GM18868 (cell line): ENCODE results near the gene ZNF525.
A peak's percentile ranks its signal among the peaks of the same experiment; 100 is the strongest.
"Not testable (repeated sequence)": the region's sequence is repeated elsewhere in the genome, so short reads cannot be mapped to it uniquely, and the experiment has no call there.

Experiments used
- ATAC-seq: cut with Tn5 transposase; IDR thresholded peaks from one replicate; pipeline ENCODE4 v1.9.1; 2021; ENCODE audit warnings: mild to moderate bottlenecking, moderate library complexity; ENCODE audit not compliant: unreplicated experiment

Gene ZNF525

GRCh38 chr19:53394974-53395839 is 29.7 kb downstream of the ZNF525 start, which contains the start of gene ZNF765:
TSS of gene ZNF765 (plus strand) at chr19:53395149. CDS start at chr19:53398016, 2,867 bp downstream.
- peak; percentile 92 for ATAC-seq

DNA sequence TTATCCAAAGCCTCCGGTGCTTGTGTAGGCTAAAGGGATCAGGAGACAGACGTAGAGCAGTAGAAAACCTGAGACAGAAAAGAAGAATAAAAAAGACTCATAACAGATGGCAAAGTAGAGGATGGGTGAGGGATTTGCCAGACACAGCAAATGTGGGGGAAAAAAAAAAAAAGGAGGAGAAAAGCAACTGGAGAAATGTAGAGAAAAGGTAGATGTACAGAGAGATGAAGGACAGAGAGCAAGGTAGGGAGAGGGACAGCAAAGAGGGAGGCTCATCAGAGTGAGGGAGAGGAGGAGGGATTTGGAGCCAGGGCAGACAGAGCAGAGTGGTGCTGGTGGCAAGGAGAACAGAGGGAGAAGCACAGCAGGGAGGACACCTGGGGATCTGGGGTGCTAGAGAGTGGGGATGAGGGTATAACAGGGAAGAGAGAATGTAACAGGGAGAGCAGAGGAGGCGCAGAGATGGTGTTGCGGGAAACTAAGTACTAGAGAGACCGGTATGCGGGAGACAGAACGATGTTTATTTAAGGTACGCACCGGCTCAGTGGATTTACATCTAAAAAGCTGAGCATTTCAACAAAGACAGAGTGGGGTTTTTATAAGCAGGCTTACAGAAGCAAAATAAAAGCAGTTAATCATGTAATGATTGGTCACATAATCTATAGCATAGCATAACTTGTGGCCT is 30.5 kb downstream of the ZNF525 start:
- not testable (repeated sequence) for ATAC-seq

DNA sequence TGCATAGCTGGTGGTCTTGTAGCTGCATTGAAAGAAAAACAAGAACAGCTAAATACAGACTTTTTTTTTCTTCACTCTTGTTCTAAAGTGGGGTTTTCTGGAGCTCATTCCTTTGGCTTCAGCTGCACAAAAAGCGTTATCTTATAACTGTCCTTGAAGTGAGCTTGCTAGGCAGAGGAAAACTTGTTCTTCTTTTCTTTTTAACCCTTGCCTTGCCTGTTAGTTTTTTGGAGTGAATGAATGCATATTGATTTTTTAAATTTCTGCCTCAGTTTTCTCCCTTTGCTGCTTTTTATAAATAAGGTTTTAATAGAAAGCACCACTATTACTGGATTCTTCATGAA is 31.0 kb downstream of the ZNF525 start:
- no peak for ATAC-seq

- ATAC-seq: not testable (repeated sequence)
Observed at GRCh38 chr19:53397918-53398317, 32.4 kb downstream of the ZNF525 start.

DNA sequence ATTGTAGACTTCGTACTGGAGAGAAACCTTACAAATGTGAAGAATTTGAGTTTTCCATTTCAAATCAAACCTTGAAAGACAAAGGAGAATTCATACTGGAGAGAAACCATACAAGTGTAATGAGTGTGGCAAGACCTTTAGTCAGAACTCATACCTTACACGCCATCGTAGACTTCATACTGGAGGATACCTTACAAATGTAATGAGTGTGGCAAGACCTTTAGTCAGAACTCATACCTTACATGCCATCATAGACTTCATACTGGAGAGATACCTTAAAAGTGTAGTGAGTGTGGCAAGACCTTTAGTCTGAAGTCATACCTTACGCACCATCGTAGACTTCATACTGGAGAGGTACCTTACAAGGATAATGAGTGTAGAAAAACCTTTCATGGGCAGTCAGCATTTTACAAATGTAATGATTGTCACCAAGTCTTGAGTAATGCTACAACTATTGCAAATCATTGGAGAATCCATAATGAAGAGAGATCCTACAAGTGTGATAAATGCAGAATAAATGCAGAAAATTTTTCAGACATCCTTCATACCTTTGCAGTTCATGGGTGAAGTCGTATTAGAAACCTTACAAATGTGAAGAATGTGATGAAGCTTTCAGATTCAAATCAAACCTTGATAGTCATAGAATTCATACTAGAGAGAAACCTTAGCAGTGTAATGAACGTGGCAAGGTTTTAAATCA is 44.1 kb downstream of the ZNF525 start:
- ATAC-seq: no peak

GRCh38 chr19:53420520-53421315 is 55.2 kb downstream of the ZNF525 start:
- not testable (repeated sequence) for ATAC-seq

GRCh38 chr19:53422551-53422950 is 57.0 kb downstream of the ZNF525 start:
- ATAC-seq: no peak

- ATAC-seq: not testable (repeated sequence)
Observed at GRCh38 chr19:53423074-53423473, 57.6 kb downstream of the ZNF525 start.

- ATAC-seq: not testable (repeated sequence)
Observed at GRCh38 chr19:53423680-53424079, 58.2 kb downstream of the ZNF525 start.

DNA sequence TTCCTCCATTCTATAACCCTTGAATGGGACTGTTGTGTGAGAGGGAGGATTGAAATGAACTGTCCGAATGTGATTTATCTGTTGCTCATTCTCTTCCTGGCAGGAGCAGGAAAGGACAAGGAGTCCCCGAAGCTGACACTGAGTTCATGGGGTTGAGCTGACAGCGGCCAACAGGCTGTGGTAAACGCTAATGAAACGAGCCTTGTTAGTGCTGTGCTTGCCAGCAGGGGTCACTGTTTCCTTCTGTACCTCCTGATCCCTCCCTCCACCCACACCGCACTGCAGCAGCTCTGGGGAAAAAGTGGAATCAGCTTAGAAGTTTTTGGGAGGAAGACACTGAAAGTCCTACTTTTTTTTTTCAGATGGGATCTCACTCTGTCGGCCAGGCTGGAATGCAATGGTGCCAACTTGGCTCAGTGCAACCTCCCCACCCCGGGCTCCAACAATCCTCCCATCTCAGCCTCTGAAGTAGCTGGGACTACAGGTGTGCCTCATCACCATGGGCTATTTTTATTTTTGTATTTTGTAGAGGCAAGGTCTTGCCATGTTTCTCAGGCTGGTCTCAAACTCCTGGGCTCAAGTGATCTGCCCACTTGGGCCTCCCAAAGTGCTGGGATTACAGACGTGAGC is 59.6 kb downstream of the ZNF525 start:
- ATAC-seq: no peak

GRCh38 chr19:53431399-53432087 is 66.0 kb downstream of the ZNF525 start, which contains the start of gene ZNF761:
TSS of gene ZNF761 (plus strand) at chr19:53431984. CDS start at chr19:53447269, 15,285 bp downstream.
- ATAC-seq: peak; percentile 93

DNA sequence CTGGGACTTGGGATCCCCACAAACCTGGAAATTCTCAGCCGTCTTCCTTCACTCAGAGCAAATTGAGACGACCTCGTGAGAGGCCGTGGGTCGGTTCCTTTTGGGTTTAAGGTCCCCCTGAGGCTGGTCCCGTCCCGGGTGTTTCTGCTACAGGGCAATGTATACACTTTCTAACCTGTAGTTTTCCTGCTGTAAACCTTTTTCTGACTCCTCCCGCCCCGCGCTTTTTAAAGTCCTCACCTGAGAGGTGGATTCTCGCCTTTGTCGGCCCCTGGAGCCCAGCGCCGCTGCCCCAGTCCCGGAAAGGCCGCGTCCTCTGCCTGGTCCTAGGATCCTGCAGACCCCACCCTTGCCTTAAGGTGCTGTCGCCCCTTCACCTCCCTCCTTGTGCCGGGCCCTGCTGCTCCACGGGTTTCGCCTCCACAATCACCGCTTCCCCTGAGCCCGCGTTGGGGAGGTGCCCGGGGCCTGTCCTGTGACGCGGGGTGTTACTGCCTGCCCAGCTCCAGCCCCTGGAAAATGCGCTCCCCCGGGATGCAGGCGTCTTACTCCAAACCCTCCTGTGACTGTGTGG is 66.7 kb downstream of the ZNF525 start:
- peak; percentile 17 for ATAC-seq
